GM11168 (cell line): ENCODE measurements around the gene TCF20.

Experiments used
- in situ Hi-C: fragments of 300-500 bp; cut with MboI; formaldehyde crosslinking; loops from one replicate; pipeline ENCODE4 v1.12.0; 2022; ENCODE audit warnings: low sequenced_read_pairs; ENCODE audit not compliant: unreplicated experiment

TCF20 gene

DNA sequence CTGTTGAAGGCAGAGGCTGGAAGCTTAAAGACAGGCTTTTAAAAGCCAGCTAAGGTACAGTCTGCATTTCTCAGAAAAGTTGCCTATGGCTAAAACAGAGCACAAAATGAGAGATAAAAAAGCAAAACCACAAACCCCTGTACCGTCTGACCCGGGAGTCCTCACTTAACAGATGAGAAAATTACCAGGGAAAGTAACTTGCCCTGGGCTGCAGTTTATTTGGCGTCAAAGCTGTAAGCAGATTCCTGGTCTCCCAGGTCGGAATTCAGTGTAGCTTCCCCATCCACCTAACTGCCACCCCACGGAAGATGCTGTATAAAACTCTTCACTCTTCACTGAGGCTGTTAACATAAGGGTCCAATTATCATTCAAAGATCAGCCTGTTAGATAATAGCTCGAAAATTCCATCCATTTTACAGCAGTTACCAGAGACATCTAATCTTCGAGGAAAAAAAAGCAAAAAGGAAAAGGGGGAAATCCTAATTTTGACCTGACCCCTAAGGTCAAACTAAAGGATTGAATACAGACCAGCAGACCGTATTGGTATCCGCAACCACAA, 1.5 kb downstream of the TCF20 start:
- in situ Hi-C loops: no loop called here

DNA sequence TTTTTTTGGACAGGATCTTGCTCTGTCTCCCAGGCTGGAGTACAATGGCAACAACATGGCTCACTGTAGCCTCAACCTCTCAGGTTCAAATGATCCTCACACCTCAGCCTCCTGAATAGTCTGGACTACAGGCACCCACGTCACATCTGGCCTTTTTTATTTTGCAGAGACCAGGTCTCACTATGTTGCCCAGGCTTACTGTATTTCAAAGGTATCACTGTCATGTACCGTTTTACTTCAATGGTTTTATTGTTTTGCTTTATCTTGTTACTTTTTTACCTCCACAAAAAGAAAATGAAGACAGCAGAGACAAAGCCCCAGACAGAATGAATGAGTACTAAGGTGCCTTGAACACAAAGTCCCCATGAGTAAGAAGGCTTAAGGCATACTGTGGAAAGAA, 5.1 kb downstream of the TCF20 start:
- in situ Hi-C loops: no loop called here

DNA sequence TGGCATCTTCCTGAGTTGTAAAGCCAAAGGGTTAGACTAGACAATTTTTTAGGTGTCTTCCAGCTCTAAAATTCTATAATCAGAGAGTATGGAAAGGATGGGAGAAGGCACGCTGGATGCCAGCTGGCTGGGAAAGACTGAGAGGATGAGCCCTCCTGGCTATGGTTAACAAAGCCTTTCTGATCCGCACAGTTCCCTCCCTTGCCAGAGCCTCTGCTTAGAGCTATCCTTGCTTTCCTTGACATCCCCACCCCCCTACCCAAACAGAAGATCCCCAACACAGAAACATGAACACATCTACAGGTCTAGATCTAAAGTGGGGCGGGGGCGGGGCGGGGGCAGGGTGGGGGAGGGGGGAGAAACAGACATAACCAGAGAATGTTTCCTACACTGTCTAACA, 6.5 kb downstream of the TCF20 start:
- in situ Hi-C loops: no loop called here

DNA sequence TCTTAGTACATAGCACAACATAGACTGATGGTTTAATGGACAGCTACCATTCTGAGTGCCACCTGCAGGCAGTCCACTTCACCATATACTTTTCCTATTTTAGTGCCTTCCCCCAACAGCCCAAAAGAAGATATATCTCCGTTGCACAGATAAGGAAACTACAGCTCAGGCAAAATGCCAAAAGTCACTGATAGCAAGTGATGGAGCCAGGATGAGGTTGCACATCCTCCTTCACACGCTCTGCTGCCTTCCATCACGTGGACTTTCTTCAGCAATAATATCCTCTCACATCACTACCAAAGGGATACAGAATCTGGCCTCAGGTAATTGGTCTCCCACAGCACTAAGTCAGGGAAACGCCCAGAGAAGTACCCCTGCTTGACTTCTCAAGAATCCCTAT, 7.5 kb downstream of the TCF20 start:
- in situ Hi-C loops: no loop called here

DNA sequence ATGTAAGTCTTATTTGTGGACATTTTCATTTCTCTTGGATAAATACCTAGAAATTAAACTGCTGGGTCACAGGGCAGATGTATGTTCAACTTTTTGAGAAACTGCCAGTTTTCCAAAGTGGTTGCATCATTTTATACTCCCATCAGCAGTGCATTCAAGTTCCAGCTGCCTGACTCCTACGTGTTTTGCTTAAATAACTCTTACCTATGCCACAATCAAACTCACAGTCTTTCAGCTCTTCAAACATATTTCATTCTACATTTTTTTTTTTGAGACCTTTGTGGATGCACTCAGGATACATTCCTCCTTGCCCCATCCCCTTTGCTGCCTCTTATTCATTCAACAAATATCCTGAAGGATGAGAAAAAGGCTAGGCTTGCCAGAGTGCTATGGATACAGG, 9.2 kb downstream of the TCF20 start:
- in situ Hi-C loops: no loop called here

DNA sequence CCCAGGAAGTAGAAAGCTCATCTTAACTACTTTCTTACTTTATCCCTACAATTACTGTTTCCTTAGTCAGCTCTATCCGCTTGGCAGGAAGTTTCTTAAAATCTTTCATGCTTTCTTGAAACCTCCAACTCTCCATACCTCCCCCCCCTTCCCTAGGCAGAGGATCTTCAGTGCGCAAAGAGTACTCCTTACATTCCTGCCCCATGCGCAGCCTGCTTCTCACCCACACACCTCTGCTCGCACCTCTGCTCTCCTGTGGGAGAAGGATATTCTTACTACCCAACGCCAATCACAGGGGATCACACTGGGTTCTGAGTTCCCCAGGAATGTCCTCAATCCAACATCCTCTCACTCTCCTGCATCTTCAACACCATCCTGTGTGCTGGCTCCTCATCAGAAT, 12.3 kb downstream of the TCF20 start:
- in situ Hi-C loops: no loop called here

DNA sequence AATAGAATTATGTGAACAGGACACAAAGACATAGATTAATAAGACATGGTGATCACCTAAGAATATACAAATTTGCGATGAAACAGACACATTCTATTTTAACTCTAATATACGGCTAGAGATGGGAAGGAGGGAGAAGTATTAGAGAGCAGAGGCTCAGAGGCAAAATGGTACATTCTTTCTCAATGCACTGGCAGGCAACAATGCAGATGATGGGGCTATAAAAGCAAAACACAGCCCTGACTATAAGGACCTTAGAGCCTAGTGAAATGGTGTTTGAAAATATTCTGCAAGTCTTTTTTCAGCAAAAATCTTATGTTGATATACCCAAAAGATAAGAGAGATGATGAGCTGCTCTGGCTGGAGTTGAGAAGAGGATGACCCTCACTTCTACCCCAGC, 13.1 kb downstream of the TCF20 start:
- in situ Hi-C loops: no loop called here

DNA sequence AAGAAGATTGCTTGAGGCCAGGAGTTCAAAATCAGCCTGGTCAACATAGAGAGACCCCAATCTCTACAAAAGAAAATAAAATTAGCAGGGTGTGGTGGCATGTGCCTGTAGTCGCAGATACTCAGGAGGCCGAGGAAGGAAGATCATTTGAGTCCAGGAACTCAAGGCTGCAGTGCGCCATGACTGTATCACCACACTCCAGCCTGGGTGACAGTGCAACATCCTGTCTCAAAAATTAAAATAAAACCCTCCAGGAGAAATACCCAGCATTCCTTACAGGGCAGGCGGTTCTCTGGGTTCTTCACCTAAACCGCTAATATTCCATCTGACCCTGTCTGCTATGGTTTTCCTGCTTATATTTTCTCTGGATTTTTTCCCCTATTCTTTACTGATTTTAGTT, 13.5 kb downstream of the TCF20 start:
- in situ Hi-C loops: no loop called here

DNA sequence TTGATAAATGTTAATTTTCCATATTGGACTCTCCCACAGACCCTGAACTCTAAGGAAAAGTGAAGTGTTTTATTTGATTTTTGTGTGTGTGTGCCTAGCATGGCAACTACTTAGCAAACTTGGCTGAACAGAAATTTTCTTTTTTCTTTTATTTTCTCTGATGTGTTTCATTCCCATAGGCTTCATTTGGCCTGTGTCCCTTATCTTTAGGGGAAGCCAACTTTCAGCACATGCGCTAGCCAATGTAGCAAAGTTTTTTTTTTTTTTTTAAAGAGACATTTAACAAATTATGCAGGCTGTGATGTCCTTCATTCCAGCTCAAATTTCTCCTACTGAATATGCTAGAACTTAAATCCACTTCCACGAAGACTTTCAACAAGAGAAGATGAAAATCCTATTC, 14.2 kb downstream of the TCF20 start:
- in situ Hi-C loops: no loop called here

DNA sequence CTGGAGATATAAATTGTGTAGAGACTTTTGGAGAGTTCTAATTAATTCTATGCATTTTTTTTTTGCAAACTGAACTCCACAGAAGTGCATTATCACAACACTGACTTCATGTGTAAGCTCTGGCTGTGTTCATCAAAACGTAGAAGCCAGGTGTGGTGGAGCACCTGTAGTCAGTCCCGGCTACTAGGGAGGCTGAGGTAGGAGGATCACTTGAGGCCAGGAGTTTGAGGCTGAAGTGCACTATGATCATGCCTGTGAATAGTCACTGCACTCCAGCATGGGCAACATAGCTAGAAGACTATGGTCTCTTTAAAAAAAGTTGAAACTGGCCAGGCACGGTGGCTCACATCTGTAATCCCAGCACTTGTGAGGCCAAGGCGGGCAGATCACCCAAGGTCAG, 20.6 kb downstream of the TCF20 start:
- in situ Hi-C loops: no loop called here

DNA sequence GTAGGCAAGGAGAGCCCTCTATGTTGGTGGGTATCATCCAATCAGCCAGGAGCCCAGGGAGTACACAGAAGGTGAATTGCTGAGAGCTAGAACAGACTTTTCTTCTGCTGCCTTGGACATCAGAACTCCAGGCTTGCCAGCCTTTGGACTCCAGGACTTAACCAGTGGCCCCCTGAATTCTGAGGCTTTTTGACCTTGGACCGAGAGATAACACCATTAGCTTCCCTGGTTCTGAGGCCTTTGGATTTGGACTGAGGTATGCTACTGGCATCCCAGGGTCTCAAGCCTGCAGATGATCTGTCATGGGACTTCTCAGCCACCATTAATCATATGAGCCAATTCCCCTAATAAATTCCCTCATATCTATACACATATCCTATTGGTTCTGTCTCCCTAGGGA, 21.5 kb downstream of the TCF20 start:
- in situ Hi-C loops: no loop called here

DNA sequence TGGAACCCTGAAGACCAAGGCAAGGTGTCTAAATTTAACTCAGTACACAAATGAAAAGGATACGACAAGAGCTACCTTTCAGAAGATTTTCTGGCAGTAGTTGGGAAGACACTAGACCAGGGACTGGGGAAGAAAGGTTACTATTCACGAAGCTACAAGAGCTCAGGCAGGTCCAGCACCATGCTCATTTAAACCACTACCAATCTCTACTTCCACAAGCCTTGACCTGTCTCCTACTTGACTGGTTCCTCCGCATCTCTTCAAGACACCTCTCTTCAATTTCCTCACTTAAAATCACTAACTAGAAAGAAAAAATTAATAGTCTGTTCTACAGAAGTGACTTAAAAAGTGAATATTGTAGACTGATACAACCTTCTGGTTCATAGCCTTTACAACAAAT, 22.9 kb downstream of the TCF20 start:
- in situ Hi-C loops: no loop called here

DNA sequence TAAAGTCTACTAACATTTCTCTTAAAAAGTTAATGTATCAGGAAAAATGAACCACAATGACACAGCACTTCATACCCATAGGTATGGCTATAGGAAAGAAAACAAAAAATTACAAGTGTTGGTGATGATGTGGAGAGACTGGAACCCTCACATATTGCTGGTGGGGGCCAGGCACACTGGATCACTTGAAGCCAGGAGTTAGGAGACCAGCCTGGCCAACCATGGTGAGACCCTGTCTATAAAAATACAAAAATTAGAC, 26.7 kb downstream of the TCF20 start:
- in situ Hi-C loops: no loop called here

DNA sequence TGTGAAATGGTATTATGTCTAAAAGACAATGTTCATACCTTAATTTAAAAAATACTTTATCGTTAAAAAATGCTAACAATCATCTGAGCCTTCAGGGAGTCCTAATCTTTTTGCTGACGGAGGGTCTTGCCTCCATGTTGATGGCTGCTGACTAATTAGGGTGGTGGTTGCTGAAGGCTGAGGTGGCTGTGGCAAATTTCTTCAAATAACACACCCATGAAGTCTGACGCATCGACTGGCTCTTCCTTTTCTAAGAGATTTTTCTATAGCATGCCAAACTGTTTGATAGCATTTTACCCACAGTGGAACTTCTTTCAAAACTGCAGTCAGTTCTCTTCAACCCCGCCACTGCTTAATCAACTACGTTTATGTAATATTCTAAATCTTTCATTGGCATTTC, 33.6 kb downstream of the TCF20 start:
- in situ Hi-C loops: no loop called here

DNA sequence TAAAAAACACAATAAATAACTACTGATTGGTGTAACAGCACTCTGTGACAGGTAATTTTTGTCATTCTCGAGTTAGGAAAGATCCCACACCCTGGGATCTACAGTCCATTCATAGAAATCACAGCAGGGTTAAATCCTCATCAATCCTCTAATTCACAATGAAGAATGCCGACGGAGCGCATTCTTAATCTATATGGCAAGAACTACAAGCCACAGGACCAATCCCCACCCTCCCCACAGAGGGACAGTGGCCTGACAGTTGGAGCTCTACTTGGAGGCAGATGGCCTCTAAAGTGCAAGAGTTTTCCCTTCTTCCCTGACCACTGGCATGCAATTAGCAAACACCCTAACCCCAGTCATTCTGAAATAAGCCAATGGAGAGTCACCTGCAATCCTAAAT, 34.2 kb downstream of the TCF20 start:
- in situ Hi-C loops: no loop called here

DNA sequence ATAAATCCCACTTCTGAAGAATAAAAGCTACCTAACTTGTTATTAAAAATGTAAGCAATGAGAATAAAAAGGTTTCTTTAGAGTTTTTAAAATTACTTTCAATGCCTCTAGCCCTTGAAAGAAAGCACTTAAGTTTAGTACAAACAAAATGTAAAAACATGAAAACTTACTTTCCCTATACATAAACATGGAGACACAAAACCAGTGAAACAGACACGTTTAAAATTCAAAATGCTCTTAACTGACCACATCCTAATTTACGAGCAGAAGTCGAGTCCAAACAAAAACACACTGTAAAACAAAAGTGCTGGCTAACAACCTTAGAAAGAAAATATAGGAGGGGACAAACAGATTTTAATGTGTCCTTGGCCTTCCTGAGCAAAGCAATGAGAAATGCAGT, 36.6 kb downstream of the TCF20 start:
- in situ Hi-C loops: no loop called here

DNA sequence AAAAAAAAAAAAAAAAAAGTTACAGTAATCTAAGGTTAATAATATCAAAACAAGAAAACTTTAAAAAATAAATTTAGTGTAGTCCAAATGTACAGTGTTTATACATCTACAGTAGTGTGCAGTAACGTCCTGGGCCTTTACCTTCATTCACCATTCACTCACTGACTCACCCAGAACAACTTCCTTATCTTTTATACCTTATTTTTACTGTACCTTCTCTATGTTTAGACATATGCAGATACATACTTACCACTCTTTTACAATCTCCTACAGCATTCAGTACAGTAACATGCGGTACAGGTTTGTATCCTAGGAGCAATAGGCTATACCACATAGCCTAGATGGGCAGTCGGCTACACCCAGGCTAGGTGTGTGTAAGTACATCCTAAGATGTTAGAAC, 38.5 kb downstream of the TCF20 start:
- in situ Hi-C loops: no loop called here

DNA sequence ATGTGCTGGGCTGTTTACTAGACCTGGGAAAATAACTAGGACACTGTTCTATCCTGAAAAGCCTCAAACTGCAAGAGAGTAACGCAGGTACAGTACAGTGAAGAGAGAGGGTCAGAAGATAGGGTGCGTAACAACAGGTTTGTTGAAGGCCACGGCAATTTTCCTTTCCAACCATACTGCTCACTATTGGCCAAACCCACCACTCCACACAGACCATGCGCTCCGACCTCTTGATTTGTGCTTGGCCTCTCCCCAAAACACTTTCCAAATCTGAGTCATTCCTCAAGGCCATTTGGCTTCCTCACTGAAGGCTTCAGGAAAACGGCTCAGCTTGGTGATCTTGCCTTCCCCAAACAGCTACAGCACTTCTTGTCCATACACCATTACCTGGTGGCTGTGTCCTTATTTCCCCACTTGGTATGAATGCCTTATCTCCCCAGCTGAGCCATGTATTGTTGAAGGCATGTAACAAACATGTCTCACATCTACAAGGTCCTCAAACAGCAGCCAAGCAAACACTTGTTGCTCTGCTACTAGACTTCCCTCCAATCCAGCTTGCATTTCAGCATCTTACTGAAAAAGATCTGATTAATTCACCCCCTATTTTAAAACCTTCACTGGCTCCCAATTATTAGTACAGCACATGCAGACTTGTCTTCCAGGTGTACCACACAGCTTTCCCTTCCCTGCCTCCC, 40.9 kb downstream of the TCF20 start:
- in situ Hi-C loops: no loop called here

DNA sequence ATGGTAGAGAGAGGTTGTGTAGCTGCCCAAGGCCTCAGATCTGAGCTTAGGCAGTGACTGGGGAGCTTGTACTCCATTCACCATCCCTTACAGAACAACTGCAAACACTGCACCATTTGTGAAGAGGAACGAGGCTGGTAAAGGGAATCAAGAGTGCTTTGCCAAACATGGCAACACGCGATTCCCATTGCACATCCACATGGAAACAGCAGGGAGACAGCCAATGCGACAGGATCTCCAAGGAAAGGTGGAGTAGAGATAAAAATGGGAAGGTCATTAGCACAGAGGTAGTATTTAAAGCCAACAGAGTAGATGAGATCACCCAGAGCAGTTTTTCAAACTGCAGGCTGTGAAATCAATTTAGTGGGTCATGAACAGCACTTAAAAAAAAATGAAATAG, 42.0 kb downstream of the TCF20 start:
- in situ Hi-C loops: no loop called here

DNA sequence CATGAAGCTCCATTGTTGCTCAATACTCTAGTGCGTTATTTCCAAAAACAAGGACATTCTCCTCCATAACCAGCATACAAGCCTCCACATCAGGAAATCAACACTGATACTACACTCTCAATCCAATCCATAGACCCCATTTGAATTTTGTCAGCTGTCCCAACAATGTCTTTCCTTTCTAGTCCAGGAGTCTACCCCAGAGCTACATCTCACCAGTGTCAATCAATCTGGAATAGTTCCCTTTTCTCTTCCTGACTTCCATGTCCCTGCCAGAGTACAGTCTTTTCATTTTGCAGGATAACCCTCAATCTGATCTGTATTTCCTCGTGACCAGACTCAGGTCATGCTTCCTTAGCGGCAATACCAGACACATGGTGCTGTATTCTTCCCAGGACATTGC, 43.0 kb downstream of the TCF20 start:
- in situ Hi-C loops: no loop called here

DNA sequence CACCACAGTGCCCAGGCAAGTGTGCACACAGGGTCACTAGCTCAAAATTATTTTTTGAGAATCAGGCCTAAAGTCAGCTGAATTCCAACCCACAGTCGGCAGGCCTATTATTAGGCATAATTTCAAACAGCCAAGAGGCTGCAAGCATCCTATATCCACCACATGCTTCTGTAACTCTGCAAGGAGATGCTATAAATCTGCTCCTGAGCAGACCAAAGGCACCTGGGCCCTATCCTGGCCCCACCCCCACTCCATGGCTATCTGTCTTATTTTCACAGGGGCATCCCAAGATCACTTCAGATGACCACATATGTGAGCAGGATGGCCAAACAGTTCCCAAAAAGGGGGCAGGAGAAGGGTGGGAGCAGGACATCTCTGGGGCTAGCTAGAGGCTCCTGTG, 44.6 kb downstream of the TCF20 start:
- in situ Hi-C loops: no loop called here

DNA sequence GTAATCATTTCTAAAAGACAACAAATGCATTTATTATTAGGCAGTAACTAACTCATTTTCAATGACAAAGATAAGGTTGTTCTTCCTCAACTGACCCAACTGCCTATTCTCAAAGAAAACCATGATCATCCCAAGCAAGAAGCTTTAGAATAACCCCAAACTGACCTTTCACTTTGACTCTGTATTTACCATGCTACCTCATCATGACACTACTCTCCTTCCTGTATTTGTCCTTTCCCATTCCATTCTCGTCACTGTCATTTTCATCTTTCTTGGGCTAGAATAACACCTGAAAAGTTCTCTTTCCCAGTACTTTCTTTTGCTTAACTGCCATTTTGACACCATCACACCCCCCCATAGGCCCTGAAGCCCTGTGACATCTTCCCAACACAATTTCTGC, 48.3 kb downstream of the TCF20 start:
- in situ Hi-C loops: no loop called here
